Osteoblast (primary cell): ENCODE data around the gene SPEF2. TPM values are rescaled to one million over a fixed set of nuclear protein-coding genes. Genes with fewer than 3 reads are reported as not detected.
A peak's percentile ranks its signal among the peaks of the same experiment; 100 is the strongest.

ENCODE experiments used
- DNase-seq: peaks from one replicate; pipeline ENCODE4 v3.0.0; 2011; ENCODE audit warnings: low spot score, mixed read lengths; ENCODE audit not compliant: insufficient read length; ENCODE audit errors: missing footprints
- H2AFZ ChIP-seq: 2 replicates; pipeline ENCODE4 v1.6.0; 2011; ENCODE audit warnings: mild to moderate bottlenecking, low read length
- H3K27ac ChIP-seq: 2 replicates; pipeline ENCODE4 v1.5.1; 2011; ENCODE audit warnings: mild to moderate bottlenecking, low read depth, low read length, moderate library complexity
- H3K27me3 ChIP-seq: 2 replicates; pipeline ENCODE4 v1.6.0; 2012; ENCODE audit warnings: mild to moderate bottlenecking, control low read depth, inconsistent platforms, low read length, moderate library complexity; ENCODE audit not compliant: insufficient read depth
- H3K36me3 ChIP-seq: 2 replicates; pipeline ENCODE4 v1.5.1; 2011; ENCODE audit warnings: mild to moderate bottlenecking, low read length, control low read depth, moderate library complexity; ENCODE audit not compliant: insufficient read depth
- H3K4me1 ChIP-seq: 2 replicates; pipeline ENCODE4 v1.5.1; 2011; ENCODE audit warnings: mild to moderate bottlenecking, low read length, control low read depth, moderate library complexity; ENCODE audit not compliant: insufficient read depth
- H3K4me2 ChIP-seq: 2 replicates; pipeline ENCODE4 v1.6.0; 2011; ENCODE audit warnings: mild to moderate bottlenecking, low read length; ENCODE audit not compliant: insufficient read depth
- H3K4me3 ChIP-seq: fragments of 200-600 bp; sonication (generic); 3 replicates; pipeline ENCODE4 v1.5.1; 2012; ENCODE audit warnings: mild to moderate bottlenecking, low read length, inconsistent platforms; ENCODE audit not compliant: insufficient read depth
- H3K79me2 ChIP-seq: 2 replicates; pipeline ENCODE4 v1.6.0; 2012; ENCODE audit warnings: mild to moderate bottlenecking, low read length, control low read depth, inconsistent platforms; ENCODE audit not compliant: insufficient read depth
- H3K9me3 ChIP-seq: 2 replicates; pipeline ENCODE4 v1.5.1; 2011; ENCODE audit warnings: low read depth, low read length, control low read depth
- H4K20me1 ChIP-seq: 2 replicates; pipeline ENCODE4 v1.6.0; 2012; ENCODE audit warnings: mild to moderate bottlenecking, low read length, control low read depth; ENCODE audit not compliant: insufficient read depth
- total RNA-seq: library from RNA; depleted of rRNA; stranded (reverse); fragments of >200 nt; gene quantifications from 2 replicates; pipeline ENCODE4 v1.2.3, GENCODE V29; 2012
- TF ChIP-seq, protein P1 (sequence below): IDR thresholded peaks from 2 replicates; pipeline ENCODE4 v1.5.1; 2011; ENCODE audit warnings: mild to moderate bottlenecking, low read depth, low read length, moderate library complexity; ENCODE audit errors: extremely low read depth

The SPEF2 gene, protein sequence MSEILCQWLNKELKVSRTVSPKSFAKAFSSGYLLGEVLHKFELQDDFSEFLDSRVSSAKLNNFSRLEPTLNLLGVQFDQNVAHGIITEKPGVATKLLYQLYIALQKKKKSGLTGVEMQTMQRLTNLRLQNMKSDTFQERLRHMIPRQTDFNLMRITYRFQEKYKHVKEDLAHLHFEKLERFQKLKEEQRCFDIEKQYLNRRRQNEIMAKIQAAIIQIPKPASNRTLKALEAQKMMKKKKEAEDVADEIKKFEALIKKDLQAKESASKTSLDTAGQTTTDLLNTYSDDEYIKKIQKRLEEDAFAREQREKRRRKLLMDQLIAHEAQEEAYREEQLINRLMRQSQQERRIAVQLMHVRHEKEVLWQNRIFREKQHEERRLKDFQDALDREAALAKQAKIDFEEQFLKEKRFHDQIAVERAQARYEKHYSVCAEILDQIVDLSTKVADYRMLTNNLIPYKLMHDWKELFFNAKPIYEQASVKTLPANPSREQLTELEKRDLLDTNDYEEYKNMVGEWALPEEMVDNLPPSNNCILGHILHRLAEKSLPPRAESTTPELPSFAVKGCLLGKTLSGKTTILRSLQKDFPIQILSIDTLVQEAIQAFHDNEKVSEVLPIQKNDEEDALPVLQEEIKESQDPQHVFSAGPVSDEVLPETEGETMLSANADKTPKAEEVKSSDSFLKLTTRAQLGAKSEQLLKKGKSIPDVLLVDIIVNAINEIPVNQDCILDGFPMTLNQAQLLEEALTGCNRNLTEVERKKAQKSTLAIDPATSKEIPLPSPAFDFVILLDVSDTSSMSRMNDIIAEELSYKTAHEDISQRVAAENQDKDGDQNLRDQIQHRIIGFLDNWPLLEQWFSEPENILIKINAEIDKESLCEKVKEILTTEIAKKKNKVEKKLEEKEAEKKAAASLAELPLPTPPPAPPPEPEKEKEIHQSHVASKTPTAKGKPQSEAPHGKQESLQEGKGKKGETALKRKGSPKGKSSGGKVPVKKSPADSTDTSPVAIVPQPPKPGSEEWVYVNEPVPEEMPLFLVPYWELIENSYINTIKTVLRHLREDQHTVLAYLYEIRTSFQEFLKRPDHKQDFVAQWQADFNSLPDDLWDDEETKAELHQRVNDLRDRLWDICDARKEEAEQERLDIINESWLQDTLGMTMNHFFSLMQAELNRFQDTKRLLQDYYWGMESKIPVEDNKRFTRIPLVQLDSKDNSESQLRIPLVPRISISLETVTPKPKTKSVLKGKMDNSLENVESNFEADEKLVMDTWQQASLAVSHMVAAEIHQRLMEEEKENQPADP (N-terminal part only)
- total RNA-seq, result 7.2 and 12.7 TPM in 2 replicates

DNA sequence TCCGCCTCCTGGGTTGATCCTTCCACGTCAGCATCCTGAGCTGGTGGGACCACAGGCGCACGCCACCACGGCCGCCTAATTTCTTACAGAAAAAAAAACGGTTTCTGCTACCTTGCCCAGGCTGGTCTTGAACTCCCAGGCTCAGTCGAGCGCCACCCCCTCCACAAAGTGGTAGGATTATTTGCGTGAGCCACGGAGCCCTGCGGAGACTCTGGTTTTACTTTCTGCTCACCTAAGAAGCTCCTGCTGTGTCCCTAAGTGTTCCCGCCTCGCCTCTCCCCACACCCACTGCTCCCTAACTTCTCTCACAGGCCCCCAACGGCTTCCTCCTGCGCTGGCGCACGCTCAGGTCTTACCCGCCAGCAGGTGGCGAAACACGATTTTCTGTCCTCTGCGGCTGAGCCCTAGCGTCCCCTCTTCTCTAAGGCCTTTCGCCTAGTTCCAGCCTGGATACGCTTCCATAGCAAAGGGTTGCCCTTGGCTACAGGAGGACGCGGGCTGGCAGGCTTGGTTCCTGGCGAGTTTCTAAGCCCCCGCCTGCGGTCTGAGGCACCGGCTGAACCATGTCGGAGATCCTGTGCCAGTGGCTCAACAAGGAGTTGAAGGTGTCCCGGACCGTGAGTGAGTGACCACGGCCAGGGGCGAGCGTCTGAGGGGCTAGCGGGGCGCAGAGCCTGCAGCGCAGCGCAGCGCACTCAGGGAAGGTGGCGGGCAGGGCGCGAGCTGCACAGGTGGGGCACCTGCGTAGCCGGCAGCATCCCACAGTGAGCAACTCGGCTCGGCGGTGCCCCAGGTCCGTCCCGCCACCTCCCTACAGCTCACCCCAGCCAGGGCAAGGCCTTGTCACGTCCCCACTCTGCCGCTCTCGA lies at the start of gene SPEF2:
Gene SPEF2, plus strand, starts transcription at position 429 of the 869 bp plus-strand sequence. Its CDS starts 135 bp downstream, at position 564.
- TF ChIP-seq, protein P1, sequence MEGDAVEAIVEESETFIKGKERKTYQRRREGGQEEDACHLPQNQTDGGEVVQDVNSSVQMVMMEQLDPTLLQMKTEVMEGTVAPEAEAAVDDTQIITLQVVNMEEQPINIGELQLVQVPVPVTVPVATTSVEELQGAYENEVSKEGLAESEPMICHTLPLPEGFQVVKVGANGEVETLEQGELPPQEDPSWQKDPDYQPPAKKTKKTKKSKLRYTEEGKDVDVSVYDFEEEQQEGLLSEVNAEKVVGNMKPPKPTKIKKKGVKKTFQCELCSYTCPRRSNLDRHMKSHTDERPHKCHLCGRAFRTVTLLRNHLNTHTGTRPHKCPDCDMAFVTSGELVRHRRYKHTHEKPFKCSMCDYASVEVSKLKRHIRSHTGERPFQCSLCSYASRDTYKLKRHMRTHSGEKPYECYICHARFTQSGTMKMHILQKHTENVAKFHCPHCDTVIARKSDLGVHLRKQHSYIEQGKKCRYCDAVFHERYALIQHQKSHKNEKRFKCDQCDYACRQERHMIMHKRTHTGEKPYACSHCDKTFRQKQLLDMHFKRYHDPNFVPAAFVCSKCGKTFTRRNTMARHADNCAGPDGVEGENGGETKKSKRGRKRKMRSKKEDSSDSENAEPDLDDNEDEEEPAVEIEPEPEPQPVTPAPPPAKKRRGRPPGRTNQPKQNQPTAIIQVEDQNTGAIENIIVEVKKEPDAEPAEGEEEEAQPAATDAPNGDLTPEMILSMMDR, result peak; percentile 85

DNA sequence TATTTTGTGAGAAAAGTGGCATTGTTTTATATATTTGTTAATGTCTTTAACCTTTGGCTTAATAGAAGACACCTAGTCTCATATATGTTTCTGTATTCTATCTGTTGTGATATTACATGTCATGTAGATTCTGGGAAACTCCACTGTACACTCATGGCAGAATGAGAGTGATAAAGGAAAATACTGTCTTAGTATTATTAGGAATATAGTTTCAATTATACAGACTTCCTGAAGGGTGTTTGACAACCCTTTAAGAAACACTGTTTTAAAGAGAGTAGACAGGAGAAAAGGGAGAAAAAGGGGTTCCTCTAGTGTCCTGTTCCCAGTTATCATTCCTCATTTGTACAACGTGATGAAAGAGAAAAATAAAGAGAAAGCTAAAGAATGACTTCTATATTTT lies 42.1 kb upstream of the SPEF2 start:
- Histone ChIP-seq H3K4me2 (no peak overlapping the region), H2AFZ (no peak overlapping the region), H3K36me3 (no peaks in the 10 kb centered on the region), H3K27ac (no peak overlapping the region), H3K27me3 (no peaks in the 10 kb centered on the region), H4K20me1 (no peaks in the 10 kb centered on the region), H3K4me1 (no peaks in the 10 kb centered on the region), H3K4me3 (no peak overlapping the region), H3K9me3 (no peaks in the 10 kb centered on the region), H3K79me2 (no peaks in the 10 kb centered on the region)
- TF ChIP-seq, protein P1, result no peak
- no peak for DNase-seq

More for the DNA sequence above, at the start of gene SPEF2:
- Histone ChIP-seq H3K27ac (peak within 1 kb of the TSS; percentile 68), H3K4me3 (peak within 1 kb of the TSS; percentile 94), H3K27me3 (no peaks in the 10 kb centered on the region), H2AFZ (peak within 1 kb of the TSS; percentile 95), H4K20me1 (no peaks in the 10 kb centered on the region), H3K4me2 (peak within 1 kb of the TSS; percentile 85), H3K4me1 (peaks cover 9% of the 10 kb centered on the region), H3K36me3 (no peaks in the 10 kb centered on the region), H3K9me3 (no peaks in the 10 kb centered on the region), H3K79me2 (peaks cover 5% of the 10 kb centered on the region)
- DNase-seq, result peak; percentile 85

DNA sequence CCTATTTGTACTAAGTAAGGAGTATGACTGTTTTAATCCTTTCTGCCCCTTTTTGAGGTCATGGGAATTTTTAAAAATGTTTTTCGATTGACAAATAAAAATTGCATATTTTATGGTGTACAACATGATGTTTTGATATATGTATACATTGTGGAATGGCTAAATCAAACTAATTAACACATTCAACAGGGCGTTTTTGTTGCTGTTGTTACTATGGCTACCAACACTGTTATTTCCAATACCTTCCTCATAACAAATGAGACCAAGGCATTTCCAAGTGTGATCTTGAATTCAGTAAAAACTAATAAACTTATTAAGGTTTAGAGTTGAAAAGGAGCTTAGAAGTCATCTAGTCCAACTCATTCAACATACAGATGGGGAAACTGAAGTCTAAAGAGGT lies 30.2 kb upstream of the SPEF2 start:
- Histone ChIP-seq H3K4me3 (no peak overlapping the region), H3K27me3 (peaks cover 2% of the 10 kb centered on the region), H2AFZ (no peak overlapping the region), H3K4me1 (no peaks in the 10 kb centered on the region), H3K4me2 (no peak overlapping the region), H4K20me1 (no peaks in the 10 kb centered on the region), H3K79me2 (no peaks in the 10 kb centered on the region), H3K36me3 (no peaks in the 10 kb centered on the region), H3K9me3 (no peaks in the 10 kb centered on the region), H3K27ac (no peak overlapping the region)
- DNase-seq, result no peak
- TF ChIP-seq, protein P1, result no peak
